ENCODE results near the gene CCDC68.
"Not testable (repeated sequence)": the region's sequence is repeated elsewhere in the genome, so short reads cannot be mapped to it uniquely, and the experiment has no call there.

Gene CCDC68

GRCh38 chr18:54871231-54871630, 88.0 kb downstream of the CCDC68 start:
- DNase-seq: no peak

DNA sequence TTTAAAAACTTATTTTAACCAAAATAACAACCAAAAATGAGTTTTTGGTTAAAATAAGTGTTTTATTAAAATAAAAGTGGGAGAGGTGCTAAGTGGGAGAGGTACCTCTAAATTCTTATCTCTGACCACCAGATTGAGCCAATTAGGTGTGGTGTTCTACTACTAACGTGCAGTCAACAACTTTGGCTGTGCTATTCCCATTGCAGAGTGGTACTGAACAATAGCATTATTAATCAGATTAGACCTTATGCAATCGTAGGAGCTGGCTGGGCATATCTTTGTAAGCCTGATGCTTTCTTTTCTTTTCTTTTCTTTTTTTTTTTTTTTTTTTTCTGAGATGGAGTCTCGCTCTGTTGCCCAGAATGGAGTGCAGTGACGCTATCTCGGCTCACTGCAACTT, 92.1 kb downstream of the CCDC68 start:
- DNase-seq: no peak

- DNase-seq: no peak
Measured at GRCh38 chr18:54860941-54861340, 98.3 kb downstream of the CCDC68 start.

DNA sequence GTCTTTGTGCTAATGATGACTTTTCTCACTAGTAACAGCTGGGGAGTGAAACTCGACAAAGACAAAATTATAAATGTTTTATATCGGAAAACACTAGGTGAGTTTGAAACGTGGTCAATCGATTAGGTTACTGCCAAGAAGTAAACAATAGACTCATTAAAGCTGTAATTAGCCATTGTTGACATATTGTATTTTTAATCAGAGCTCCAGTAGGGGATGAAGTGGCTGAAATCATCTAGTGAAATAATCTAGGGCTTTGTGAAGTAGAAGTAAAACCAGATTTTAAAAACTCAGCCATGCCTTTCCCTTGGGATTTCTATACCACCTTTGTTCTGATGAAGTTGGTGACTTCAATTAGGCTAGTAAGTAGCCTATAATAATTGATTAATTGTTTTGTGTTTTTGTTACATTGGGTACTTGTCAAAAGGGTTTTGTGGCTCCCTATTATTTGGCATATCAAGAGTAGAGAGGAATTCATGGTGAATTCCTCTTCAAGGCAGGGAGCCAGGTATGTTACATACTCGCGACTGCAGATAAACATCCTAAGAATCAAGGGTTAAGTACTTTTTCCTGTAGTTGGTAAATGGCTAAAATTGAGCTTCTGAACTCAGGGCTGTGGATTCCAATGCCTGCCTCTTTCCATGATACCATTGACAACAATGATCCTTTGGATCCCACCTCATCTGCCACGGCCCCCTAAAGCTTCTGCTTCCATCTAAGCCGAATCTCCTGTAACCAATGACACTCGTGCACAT, 99.4 kb downstream of the CCDC68 start:
- no peak for DNase-seq

GRCh38 chr18:54857499-54857898, 101.8 kb downstream of the CCDC68 start:
- DNase-seq: no peak

DNA sequence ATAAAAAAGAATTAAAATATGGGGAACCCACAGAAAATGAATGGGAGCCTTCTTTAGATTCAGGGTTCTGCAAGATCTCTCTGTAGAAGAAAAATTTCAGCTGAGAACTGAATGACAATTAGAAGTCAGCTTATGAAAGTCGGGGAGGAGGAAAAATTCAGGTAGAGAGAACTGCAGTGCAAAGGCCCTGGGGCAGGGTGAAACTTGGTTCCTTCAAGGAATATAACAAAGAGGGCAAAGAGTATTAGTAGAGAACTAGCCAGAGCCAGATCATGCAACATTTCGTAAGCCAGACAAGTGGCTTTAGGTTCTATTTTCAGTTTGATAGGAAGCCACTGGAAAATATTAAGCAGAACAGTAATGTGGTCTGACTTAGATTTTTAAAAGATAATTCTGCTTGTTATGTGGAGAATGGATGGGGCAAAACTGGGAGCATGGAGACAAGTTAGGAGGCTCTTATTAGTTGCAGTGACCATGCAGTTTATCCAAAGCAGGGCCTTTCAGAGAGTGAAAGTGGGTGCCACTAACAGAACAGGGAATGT, 103.1 kb downstream of the CCDC68 start:
- no peak for DNase-seq

DNA sequence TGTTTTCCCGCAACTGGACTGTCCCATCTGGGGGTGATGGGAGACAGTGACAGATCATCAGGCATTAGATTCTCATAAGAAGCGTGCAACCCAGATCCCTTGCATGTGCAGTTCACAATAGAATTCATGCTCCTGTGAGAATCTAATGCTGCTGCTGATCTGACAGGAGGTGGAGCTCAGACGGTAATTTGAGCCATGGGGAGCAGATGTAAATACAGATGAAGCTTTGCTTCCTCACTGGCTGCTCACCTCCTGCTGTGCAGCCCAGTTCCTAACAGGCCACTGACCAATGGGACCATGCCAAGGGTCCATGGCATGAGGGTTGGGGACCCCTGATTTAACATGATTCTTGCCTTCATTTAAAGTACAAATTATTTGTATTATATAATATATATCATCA, 104.2 kb downstream of the CCDC68 start:
- DNase-seq: not testable (repeated sequence)

DNA sequence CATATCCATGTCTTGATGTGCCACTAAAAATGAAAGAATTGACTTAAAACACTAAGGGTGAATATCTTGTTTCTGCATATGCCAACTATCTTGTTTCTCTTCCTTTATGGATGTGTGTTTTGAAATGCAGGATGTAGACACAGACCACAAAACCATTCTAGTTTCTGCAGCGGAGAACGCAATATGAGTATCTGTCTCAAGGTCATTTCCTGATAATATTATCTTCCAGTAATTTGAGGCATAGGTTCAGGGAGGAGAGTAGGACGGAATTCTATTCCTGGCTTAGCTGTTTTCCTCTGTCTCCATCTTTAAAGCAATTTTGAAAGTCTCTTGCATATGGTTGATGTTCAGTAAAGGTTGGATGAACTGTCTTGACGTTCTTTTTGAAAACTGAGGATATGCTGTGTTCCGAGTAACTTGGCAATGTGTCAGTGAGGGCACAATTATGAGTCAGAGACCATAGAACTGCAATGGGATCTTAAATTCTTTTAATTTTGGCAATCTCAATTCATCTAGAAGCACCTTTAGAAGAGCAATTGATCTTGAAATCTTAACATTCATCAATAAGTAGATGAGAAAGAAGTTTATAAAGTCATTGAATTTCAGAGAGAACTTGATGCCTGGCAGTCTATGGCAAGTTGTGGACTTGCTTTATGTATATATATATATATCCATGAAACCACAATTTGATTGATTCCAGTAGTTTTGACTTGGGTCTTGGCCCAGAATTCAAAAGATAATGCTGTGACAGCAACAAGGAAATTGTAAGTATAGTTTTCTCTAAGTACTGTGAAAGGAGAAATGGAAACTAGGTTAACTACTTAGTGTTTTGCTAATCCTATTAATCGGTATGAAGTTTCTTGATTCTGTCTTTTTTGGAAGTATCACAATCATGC, 106.2 kb downstream of the CCDC68 start:
- no peak for DNase-seq
